HepG2 (cell line): Measurements from ENCODE around the gene HBA2. TPM values are rescaled to one million over a fixed set of nuclear protein-coding genes. Genes with fewer than 3 reads are reported as not detected.

Experiments
- BRCA1 ChIP-seq: sonication (generic); formaldehyde crosslinking; IDR thresholded peaks from 2 replicates; pipeline ENCODE4 v1.4.0; 2020; ENCODE audit warnings: missing genetic modification reagents
- GLI4 ChIP-seq: sonication (generic); formaldehyde crosslinking; IDR thresholded peaks from 2 replicates; pipeline ENCODE4 v1.5.1; 2020; ENCODE audit warnings: missing genetic modification reagents, mild to moderate bottlenecking, moderate library complexity, borderline replicate concordance
- HDAC6 ChIP-seq: fragments of 200-600 bp; sonication (generic); IDR thresholded peaks from 2 replicates; pipeline ENCODE4 v1.7.0; 2017; ENCODE audit warnings: mild to moderate bottlenecking, antibody characterized with exemption, low read length, low read depth
- MATR3 ChIP-seq: sonication (generic); formaldehyde crosslinking; IDR thresholded peaks from 2 replicates; pipeline ENCODE4 v1.4.0; 2020; ENCODE audit warnings: missing genetic modification reagents
- MEF2D ChIP-seq: sonication (generic); formaldehyde crosslinking; IDR thresholded peaks from 2 replicates; pipeline ENCODE4 v1.5.1; 2020; ENCODE audit warnings: mild to moderate bottlenecking, missing genetic modification reagents
- MEIS1 ChIP-seq: sonication (generic); formaldehyde crosslinking; IDR thresholded peaks from 2 replicates; pipeline ENCODE4 v1.9.0; 2021; ENCODE audit warnings: mild to moderate bottlenecking, missing genetic modification reagents, moderate library complexity, borderline replicate concordance
- MXD4 ChIP-seq: IDR thresholded peaks from 2 replicates; pipeline ENCODE4 v1.6.1; 2016; ENCODE audit warnings: mild to moderate bottlenecking, missing biosample characterization, missing genetic modification reagents
- RORA ChIP-seq: sonication (generic); formaldehyde crosslinking; IDR thresholded peaks from 2 replicates; pipeline ENCODE4 v1.5.0; 2020; ENCODE audit warnings: mild to moderate bottlenecking, missing genetic modification reagents, moderate library complexity
- TGIF2 ChIP-seq: IDR thresholded peaks from 2 replicates; pipeline ENCODE4 v1.6.1; 2016; ENCODE audit warnings: control low read depth, missing compliant biosample characterization
- ZBTB20 ChIP-seq: sonication (generic); formaldehyde crosslinking; IDR thresholded peaks from 2 replicates; pipeline ENCODE4 v1.8.1; 2023; ENCODE audit warnings: missing genetic modification reagents, low read depth, mild to moderate bottlenecking, borderline replicate concordance
- ZNF451 ChIP-seq: sonication (generic); formaldehyde crosslinking; IDR thresholded peaks from 2 replicates; pipeline ENCODE4 v1.5.0; 2020; ENCODE audit warnings: mild to moderate bottlenecking, missing genetic modification reagents
- ZNF577 ChIP-seq: sonication (generic); formaldehyde crosslinking; IDR thresholded peaks from 2 replicates; pipeline ENCODE4 v1.4.0; 2020; ENCODE audit warnings: mild to moderate bottlenecking, low read depth, missing genetic modification reagents, borderline replicate concordance
- ZNF672 ChIP-seq: sonication (generic); formaldehyde crosslinking; IDR thresholded peaks from 2 replicates; pipeline ENCODE4 v1.8.1; 2022; ENCODE audit warnings: missing genetic modification reagents
- ZZZ3 ChIP-seq: sonication (generic); formaldehyde crosslinking; IDR thresholded peaks from 2 replicates; pipeline ENCODE4 v1.4.0; 2020; ENCODE audit warnings: missing genetic modification reagents, mild to moderate bottlenecking, borderline replicate concordance
- polyA plus RNA-seq, 8 experiments: library from polyadenylated mRNA; depleted of rRNA in 3 of 8; stranded (reverse) in 7 of 8; unstranded in 1 of 8; fragments of >200 nt; fragmentation: Illumina TruSeq in 4 of 8; extraction: Trizol in 4 of 8; gene quantifications; 2 replicates each; pipeline versions ENCODE4 v1.2.1 to v1.2.3, GENCODE V29; 2011 to 2016; ENCODE audit warnings: low read depth in 4 of 8, missing spikeins in 1 of 8, mixed read lengths in 1 of 8; ENCODE audit not compliant: insufficient read depth in 1 of 8
- total RNA-seq, 5 experiments: library from RNA; depleted of rRNA; stranded (reverse); fragments of >200 nt; fragmentation: Illumina TruSeq; extraction: Trizol; gene quantifications; 2 replicates each; pipeline ENCODE4 v1.2.3, GENCODE V29; 2016; ENCODE audit warnings: low read depth in 1 of 5
- TF ChIP-seq, protein P1 (sequence below): sonication (generic); formaldehyde crosslinking; IDR thresholded peaks from 2 replicates; pipeline ENCODE4 v1.5.1; 2020; ENCODE audit warnings: missing genetic modification reagents, mild to moderate bottlenecking, borderline replicate concordance
- TF ChIP-seq, protein P2 (sequence below): sonication (generic); formaldehyde crosslinking; IDR thresholded peaks from 2 replicates; pipeline ENCODE4 v1.4.0; 2020; ENCODE audit warnings: missing genetic modification reagents
- TF ChIP-seq, protein P3 (sequence below): sonication (generic); formaldehyde crosslinking; IDR thresholded peaks from 2 replicates; pipeline ENCODE4 v1.4.0; 2020; ENCODE audit warnings: missing genetic modification reagents
- TF ChIP-seq, protein P4 (sequence below): sonication (generic); formaldehyde crosslinking; IDR thresholded peaks from 2 replicates; pipeline ENCODE4 v1.4.0; 2020; ENCODE audit warnings: missing genetic modification reagents

HBA2 gene
- total and polyA plus RNA-seq, 2 of the 13 experiments (the other 11 are each of a cell fraction or from before 2014, with no cell fraction given): not detected

DNA sequence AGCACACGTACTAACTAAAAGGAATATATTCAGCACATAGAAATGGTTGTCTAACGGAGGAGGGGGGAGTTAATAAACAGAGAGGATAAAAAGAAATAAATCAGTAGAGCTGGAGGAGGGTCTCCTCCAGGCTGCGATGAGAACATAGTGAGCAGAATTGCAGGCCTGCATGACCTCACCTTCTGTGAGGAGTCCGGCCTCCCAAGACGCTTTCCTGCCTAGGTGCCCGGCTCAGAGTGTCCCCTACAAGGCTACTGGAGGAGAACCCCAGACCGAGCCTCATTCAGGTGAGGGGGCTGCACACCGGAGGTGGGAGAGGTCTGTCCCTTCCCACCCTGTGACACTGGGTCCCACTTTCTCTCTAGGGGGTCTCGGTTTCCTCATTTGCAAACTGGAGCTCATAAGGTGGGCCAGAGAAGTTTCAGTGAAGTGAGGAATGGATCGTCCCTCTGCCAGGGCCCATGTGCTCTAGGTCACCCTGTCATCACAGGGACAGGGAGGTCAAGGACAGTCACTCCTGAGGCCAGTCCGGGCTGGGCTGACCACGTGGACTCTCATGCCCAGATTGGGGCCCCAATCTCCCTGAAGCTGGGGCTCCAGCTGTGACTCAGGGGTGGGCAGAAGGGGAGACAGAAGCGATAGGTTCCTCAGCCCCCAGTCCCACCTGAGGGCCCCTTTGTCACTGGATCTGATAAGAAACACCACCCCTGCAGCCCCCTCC is 10.2 kb upstream of the HBA2 start (continued):
- TF ChIP-seq, protein P1, sequence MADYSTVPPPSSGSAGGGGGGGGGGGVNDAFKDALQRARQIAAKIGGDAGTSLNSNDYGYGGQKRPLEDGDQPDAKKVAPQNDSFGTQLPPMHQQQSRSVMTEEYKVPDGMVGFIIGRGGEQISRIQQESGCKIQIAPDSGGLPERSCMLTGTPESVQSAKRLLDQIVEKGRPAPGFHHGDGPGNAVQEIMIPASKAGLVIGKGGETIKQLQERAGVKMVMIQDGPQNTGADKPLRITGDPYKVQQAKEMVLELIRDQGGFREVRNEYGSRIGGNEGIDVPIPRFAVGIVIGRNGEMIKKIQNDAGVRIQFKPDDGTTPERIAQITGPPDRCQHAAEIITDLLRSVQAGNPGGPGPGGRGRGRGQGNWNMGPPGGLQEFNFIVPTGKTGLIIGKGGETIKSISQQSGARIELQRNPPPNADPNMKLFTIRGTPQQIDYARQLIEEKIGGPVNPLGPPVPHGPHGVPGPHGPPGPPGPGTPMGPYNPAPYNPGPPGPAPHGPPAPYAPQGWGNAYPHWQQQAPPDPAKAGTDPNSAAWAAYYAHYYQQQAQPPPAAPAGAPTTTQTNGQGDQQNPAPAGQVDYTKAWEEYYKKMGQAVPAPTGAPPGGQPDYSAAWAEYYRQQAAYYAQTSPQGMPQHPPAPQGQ (CRISPR knock-in tag): no peak
- TF ChIP-seq ZNF451 (no peak), MEF2D (CRISPR knock-in tag) (0 out of 2 replicates have a peak, but pooled peaks have one; percentile 27), ZZZ3 (CRISPR knock-in tag) (no peak), MATR3 (CRISPR knock-in tag) (no peak), ZNF577 (CRISPR knock-in tag) (no peak), GLI4 (CRISPR knock-in tag) (no peak), TGIF2 (CRISPR knock-in tag) (peak; percentile 59; the same call in 1 of the 2 replicates), BRCA1 (CRISPR knock-in tag) (no peak), ZBTB20 (CRISPR knock-in tag) (no peak), MXD4 (CRISPR knock-in tag) (no peak), ZNF672 (CRISPR knock-in tag) (no peak), MEIS1 (CRISPR knock-in tag) (no peak), RORA (no peak), HDAC6 (no peak)
- TF ChIP-seq, protein P2, sequence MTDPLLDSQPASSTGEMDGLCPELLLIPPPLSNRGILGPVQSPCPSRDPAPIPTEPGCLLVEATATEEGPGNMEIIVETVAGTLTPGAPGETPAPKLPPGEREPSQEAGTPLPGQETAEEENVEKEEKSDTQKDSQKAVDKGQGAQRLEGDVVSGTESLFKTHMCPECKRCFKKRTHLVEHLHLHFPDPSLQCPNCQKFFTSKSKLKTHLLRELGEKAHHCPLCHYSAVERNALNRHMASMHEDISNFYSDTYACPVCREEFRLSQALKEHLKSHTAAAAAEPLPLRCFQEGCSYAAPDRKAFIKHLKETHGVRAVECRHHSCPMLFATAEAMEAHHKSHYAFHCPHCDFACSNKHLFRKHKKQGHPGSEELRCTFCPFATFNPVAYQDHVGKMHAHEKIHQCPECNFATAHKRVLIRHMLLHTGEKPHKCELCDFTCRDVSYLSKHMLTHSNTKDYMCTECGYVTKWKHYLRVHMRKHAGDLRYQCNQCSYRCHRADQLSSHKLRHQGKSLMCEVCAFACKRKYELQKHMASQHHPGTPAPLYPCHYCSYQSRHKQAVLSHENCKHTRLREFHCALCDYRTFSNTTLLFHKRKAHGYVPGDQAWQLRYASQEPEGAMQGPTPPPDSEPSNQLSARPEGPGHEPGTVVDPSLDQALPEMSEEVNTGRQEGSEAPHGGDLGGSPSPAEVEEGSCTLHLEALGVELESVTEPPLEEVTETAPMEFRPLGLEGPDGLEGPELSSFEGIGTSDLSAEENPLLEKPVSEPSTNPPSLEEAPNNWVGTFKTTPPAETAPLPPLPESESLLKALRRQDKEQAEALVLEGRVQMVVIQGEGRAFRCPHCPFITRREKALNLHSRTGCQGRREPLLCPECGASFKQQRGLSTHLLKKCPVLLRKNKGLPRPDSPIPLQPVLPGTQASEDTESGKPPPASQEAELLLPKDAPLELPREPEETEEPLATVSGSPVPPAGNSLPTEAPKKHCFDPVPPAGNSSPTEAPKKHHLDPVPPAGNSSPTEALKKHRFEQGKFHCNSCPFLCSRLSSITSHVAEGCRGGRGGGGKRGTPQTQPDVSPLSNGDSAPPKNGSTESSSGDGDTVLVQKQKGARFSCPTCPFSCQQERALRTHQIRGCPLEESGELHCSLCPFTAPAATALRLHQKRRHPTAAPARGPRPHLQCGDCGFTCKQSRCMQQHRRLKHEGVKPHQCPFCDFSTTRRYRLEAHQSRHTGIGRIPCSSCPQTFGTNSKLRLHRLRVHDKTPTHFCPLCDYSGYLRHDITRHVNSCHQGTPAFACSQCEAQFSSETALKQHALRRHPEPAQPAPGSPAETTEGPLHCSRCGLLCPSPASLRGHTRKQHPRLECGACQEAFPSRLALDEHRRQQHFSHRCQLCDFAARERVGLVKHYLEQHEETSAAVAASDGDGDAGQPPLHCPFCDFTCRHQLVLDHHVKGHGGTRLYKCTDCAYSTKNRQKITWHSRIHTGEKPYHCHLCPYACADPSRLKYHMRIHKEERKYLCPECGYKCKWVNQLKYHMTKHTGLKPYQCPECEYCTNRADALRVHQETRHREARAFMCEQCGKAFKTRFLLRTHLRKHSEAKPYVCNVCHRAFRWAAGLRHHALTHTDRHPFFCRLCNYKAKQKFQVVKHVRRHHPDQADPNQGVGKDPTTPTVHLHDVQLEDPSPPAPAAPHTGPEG (CRISPR knock-in tag): no peak
- TF ChIP-seq, protein P3, sequence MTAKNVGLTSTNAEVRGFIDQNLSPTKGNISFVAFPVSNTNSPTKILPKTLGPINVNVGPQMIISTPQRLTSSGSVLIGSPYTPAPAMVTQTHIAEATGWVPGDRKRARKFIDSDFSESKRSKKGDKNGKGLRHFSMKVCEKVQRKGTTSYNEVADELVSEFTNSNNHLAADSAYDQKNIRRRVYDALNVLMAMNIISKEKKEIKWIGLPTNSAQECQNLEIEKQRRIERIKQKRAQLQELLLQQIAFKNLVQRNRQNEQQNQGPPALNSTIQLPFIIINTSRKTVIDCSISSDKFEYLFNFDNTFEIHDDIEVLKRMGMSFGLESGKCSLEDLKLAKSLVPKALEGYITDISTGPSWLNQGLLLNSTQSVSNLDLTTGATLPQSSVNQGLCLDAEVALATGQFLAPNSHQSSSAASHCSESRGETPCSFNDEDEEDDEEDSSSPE (CRISPR knock-in tag): no peak
- TF ChIP-seq, protein P4, sequence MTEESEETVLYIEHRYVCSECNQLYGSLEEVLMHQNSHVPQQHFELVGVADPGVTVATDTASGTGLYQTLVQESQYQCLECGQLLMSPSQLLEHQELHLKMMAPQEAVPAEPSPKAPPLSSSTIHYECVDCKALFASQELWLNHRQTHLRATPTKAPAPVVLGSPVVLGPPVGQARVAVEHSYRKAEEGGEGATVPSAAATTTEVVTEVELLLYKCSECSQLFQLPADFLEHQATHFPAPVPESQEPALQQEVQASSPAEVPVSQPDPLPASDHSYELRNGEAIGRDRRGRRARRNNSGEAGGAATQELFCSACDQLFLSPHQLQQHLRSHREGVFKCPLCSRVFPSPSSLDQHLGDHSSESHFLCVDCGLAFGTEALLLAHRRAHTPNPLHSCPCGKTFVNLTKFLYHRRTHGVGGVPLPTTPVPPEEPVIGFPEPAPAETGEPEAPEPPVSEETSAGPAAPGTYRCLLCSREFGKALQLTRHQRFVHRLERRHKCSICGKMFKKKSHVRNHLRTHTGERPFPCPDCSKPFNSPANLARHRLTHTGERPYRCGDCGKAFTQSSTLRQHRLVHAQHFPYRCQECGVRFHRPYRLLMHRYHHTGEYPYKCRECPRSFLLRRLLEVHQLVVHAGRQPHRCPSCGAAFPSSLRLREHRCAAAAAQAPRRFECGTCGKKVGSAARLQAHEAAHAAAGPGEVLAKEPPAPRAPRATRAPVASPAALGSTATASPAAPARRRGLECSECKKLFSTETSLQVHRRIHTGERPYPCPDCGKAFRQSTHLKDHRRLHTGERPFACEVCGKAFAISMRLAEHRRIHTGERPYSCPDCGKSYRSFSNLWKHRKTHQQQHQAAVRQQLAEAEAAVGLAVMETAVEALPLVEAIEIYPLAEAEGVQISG (CRISPR knock-in tag): no peak
